IMR-90 (cell line): ENCODE results near the gene SLC18B1. TPM values are rescaled to one million over a fixed set of nuclear protein-coding genes. Genes with fewer than 3 reads are reported as not detected.

ENCODE experiments used
- ATAC-seq: fragments of 200-7000 bp; cut with Tn5 transposase; 2 replicates; pipeline ENCODE4 v1.9.1; 2020; ENCODE audit warnings: low read depth, mild to moderate bottlenecking, moderate library complexity
- BruUV-seq: library from RNA; stranded (reverse); fragments of 400-500 nt; replicated peaks from 2 replicates; lab custom pipeline; 2021; lab: Mats Ljungman, UMichigan
- CTCF ChIA-PET: fragments of 300-600 bp; formaldehyde crosslinking; extraction: SDS; loops from one replicate; lab custom pipeline; 2021; ENCODE audit warnings: antibody characterized with exemption; lab: Yijun Ruan, JAX
- POLR2A ChIA-PET: fragments of 300-600 bp; sonication (Branson Sonifier 250); formaldehyde crosslinking; loops from one replicate; lab custom pipeline; 2022; ENCODE audit warnings: antibody characterized with exemption; ENCODE audit not compliant: unreplicated experiment; lab: Charles Lee
- DNase-seq: peaks from one replicate; pipeline ENCODE4 v3.0.0; 2013
- H2AFZ ChIP-seq: replicated peaks from 2 replicates; pipeline ENCODE3; 2013; ENCODE audit warnings: low read length, mild to moderate bottlenecking; ENCODE audit not compliant: poor library complexity
- H2AK5ac ChIP-seq: 2 replicates; pipeline ENCODE4 v1.6.1; 2013; ENCODE audit warnings: low read depth, low read length, inconsistent platforms
- H2AK9ac ChIP-seq: replicated peaks from 2 replicates; pipeline ENCODE3; 2013; ENCODE audit warnings: mild to moderate bottlenecking, low read depth, low read length, moderate library complexity; ENCODE audit not compliant: poor library complexity
- H2BK120ac ChIP-seq: 2 replicates; pipeline ENCODE4 v1.6.1; 2013; ENCODE audit warnings: low read depth, low read length, inconsistent platforms
- H2BK15ac ChIP-seq: 3 replicates; pipeline ENCODE4 v1.6.1; 2013; ENCODE audit warnings: low read depth, low read length, inconsistent platforms
- H2BK20ac ChIP-seq: 2 replicates; pipeline ENCODE4 v1.6.1; 2013; ENCODE audit warnings: low read depth, mild to moderate bottlenecking, inconsistent platforms, low read length, moderate library complexity
- H2BK5ac ChIP-seq: 2 replicates; pipeline ENCODE4 v1.6.1; 2013; ENCODE audit warnings: mild to moderate bottlenecking, low read depth, low read length, inconsistent platforms; ENCODE audit not compliant: poor library complexity, severe bottlenecking
- H3K14ac ChIP-seq: replicated peaks from 2 replicates; pipeline ENCODE4 v1.6.1; 2013; ENCODE audit warnings: low read depth, low read length, inconsistent platforms
- H3K18ac ChIP-seq: 2 replicates; pipeline ENCODE4 v1.6.1; 2013; ENCODE audit warnings: low read depth, low read length, control low read depth
- H3K23ac ChIP-seq: 2 replicates; pipeline ENCODE4 v1.6.1; 2013; ENCODE audit warnings: low read depth, low read length, inconsistent platforms
- H3K27ac ChIP-seq: 2 replicates; pipeline ENCODE4 v1.5.1; 2013; ENCODE audit warnings: mild to moderate bottlenecking, control low read depth, low read length; ENCODE audit not compliant: insufficient read depth
- H3K27me3 ChIP-seq: 2 replicates; pipeline ENCODE4 v1.6.1; 2013; ENCODE audit warnings: low read length; ENCODE audit not compliant: control insufficient read depth, insufficient read depth
- H3K36me3 ChIP-seq: 2 replicates; pipeline ENCODE4 v1.6.1; 2013; ENCODE audit warnings: low read length, mixed read lengths; ENCODE audit not compliant: control insufficient read depth, insufficient read depth
- H3K4ac ChIP-seq: 2 replicates; pipeline ENCODE4 v1.6.1; 2013; ENCODE audit warnings: low read depth, low read length, inconsistent platforms
- H3K4me1 ChIP-seq: 2 replicates; pipeline ENCODE4 v1.6.1; 2013; ENCODE audit warnings: low read length, mixed read lengths; ENCODE audit not compliant: control insufficient read depth, insufficient read depth
- H3K4me2 ChIP-seq: 2 replicates; pipeline ENCODE4 v1.6.1; 2013; ENCODE audit warnings: low read depth, mild to moderate bottlenecking, control low read depth, low read length, moderate library complexity
- H3K4me3 ChIP-seq: 2 replicates; pipeline ENCODE4 v1.5.1; 2013; ENCODE audit warnings: low read depth, mild to moderate bottlenecking, control low read depth, low read length, moderate library complexity; ENCODE audit not compliant: insufficient read depth
- H3K56ac ChIP-seq: 2 replicates; pipeline ENCODE4 v1.6.1; 2013; ENCODE audit warnings: low read length, inconsistent platforms; ENCODE audit not compliant: insufficient read depth; ENCODE audit errors: extremely low read depth
- H3K79me1 ChIP-seq, 2 experiments: 2 replicates each; pipeline ENCODE4 v1.6.1; 2013; ENCODE audit warnings: low read length in 2 of 2, inconsistent platforms in 1 of 2, low read depth in 1 of 2
- H3K9ac ChIP-seq: 2 replicates; pipeline ENCODE4 v1.6.1; 2013; ENCODE audit warnings: low read depth, low read length, control low read depth
- H3K9me1 ChIP-seq: 2 replicates; pipeline ENCODE4 v1.6.1; 2013; ENCODE audit warnings: low read length, inconsistent platforms; ENCODE audit not compliant: insufficient read depth
- H3K9me3 ChIP-seq: 2 replicates; pipeline ENCODE4 v1.6.1; 2013; ENCODE audit warnings: low read length; ENCODE audit not compliant: control insufficient read depth, insufficient read depth
- H4K20me1 ChIP-seq: 2 replicates; pipeline ENCODE4 v1.6.1; 2013; ENCODE audit warnings: low read length, inconsistent platforms; ENCODE audit not compliant: insufficient read depth
- H4K5ac ChIP-seq: 2 replicates; pipeline ENCODE4 v1.6.1; 2013; ENCODE audit warnings: mild to moderate bottlenecking, low read depth, low read length, control low read depth
- H4K8ac ChIP-seq, 2 experiments: 2 replicates each; pipeline ENCODE4 v1.6.1; 2013; ENCODE audit warnings: low read depth in 2 of 2, low read length in 2 of 2, control low read depth in 1 of 2, inconsistent platforms in 1 of 2
- H4K91ac ChIP-seq: 2 replicates; pipeline ENCODE4 v1.6.1; 2013; ENCODE audit warnings: low read depth, low read length, inconsistent platforms; ENCODE audit not compliant: insufficient read depth
- MAFK ChIP-seq: IDR thresholded peaks from 2 replicates; pipeline ENCODE4 v1.6.1; 2012; ENCODE audit warnings: low read depth, low read length, improper control_type of control experiment
- RFX5 ChIP-seq: IDR thresholded peaks from 2 replicates; pipeline ENCODE4 v1.8.0; 2012; ENCODE audit warnings: low read depth, mild to moderate bottlenecking, low read length, moderate library complexity
- WGBS, 2 experiments: methylation state at CpG; one replicate each; pipeline versions ENCODE4 v1.1.5 to v1.1.7; 2013; ENCODE audit warnings: missing lambda C conversion rate in 2 of 2; ENCODE audit not compliant: insufficient read length in 1 of 2; ENCODE audit errors: extremely low coverage in 2 of 2; 5-methylcytosine and 5-hydroxymethylcytosine counted together
- dilution Hi-C: fragments of 300-500 bp; cut with HindIII; formaldehyde crosslinking; loops from one replicate; pipeline ENCODE4 v1.14.3; 2018; ENCODE audit warnings: low sequenced_read_pairs; ENCODE audit not compliant: unreplicated experiment
- in situ Hi-C: fragments of 300-500 bp; cut with MboI; formaldehyde crosslinking; loops from 3 replicates; pipeline ENCODE4 v1.14.3; 2019; ENCODE audit warnings: low sequenced_read_pairs, inconsistent platforms, mixed read lengths
- intact Hi-C: fragments of 100-400 bp; cut with micrococcal nuclease; formaldehyde crosslinking; loops from 2 replicates; pipeline ENCODE4 v1.10.0; 2022
- polyA plus RNA-seq, 3 experiments: library from polyadenylated mRNA; depleted of rRNA; stranded (reverse); fragments of >200 nt; gene quantifications; 2 replicates each; pipeline ENCODE4 v1.2.3, GENCODE V29; 2012; ENCODE audit warnings: low replicate concordance in 1 of 3
- total RNA-seq: library from RNA; depleted of rRNA; stranded (reverse); fragments of >200 nt; gene quantifications from 2 replicates; pipeline ENCODE4 v1.2.3, GENCODE V29; 2012

The SLC18B1 gene
- total and polyA plus RNA-seq, 2 of the 4 experiments (the other 2 are of a cell fraction), result 2.4 to 2.5 TPM

DNA sequence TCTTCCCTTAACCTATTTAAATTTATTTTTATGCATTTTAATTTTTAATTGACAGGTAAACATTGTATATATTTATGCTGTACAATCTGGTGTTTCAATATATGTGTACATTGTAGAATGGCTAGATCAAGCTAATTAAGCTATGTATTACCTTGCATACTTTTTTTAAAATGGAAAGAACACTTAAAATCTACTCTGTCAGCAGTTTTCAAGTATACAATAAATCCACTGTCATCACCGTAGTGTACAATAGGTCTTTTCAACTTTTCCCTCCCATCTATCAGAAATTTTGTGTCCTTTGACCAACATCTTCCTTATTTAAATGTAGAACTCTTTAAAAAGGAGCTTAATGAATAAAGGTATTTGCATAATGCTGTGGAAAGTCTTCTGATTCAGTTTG, 43.5 kb upstream of the SLC18B1 start:
- Histone ChIP-seq H3K4me1 (no peaks in the 10 kb centered on the region; the same call in 1 of the 2 replicates), H3K4ac (no peak overlapping the region), H2BK20ac (no peak overlapping the region), H3K36me3 (no peaks in the 10 kb centered on the region), H3K23ac (no peak overlapping the region), H2BK5ac (no peak overlapping the region), H3K9me3 (no peaks in the 10 kb centered on the region), H3K4me3 (no peak overlapping the region), H3K4me2 (no peak overlapping the region), H3K14ac (no peak overlapping the region), H4K91ac (no peak overlapping the region), H3K18ac (no peak overlapping the region), H3K27ac (no peak overlapping the region), H2BK15ac (no peak overlapping the region), H4K8ac (no peak overlapping the region), H4K20me1 (no peaks in the 10 kb centered on the region), H3K79me1 (no peaks in the 10 kb centered on the region), H3K27me3 (no peaks in the 10 kb centered on the region), H2AFZ (no peak overlapping the region), H3K9ac (no peak overlapping the region), H3K9me1 (no peaks in the 10 kb centered on the region; the same call in 1 of the 2 replicates), H2BK120ac (no peak overlapping the region), H2AK9ac (no peak overlapping the region), H2AK5ac (no peak overlapping the region), H3K56ac (no peak overlapping the region), H4K5ac (no peak overlapping the region)
- WGBS, 2 experiments, result no CpG with 5 or more reads among the region's 1 CpG
- DNase-seq (no peak), ATAC-seq (no peak)
- dilution Hi-C loops (no loop called here), intact Hi-C loops (no loop called here), in situ Hi-C loops (no loop called here)
- CTCF ChIA-PET, result no interaction called here
- TF ChIP-seq MAFK (peak; percentile 95), RFX5 (no peak)
- POLR2A ChIA-PET, result no interaction called here
- BruUV-seq, result no TSS peak
